H9 (cell line): Measurements from ENCODE around the gene LCNL1. TPM values are rescaled to one million over a fixed set of nuclear protein-coding genes. Genes with fewer than 3 reads are reported as not detected.

Experiments used
- DNase-seq: peaks from one replicate; pipeline ENCODE4 v3.0.0-alpha.2; 2017
- H2AFZ ChIP-seq: one replicate; pipeline ENCODE4 v1.6.1; 2013; ENCODE audit warnings: mild to moderate bottlenecking, low read length, control low read depth, moderate library complexity
- H2AK5ac ChIP-seq: 2 replicates; pipeline ENCODE4 v1.6.1; 2013; ENCODE audit warnings: low read length, control low read depth, mixed read lengths; ENCODE audit not compliant: insufficient read length
- H2BK120ac ChIP-seq: one replicate; pipeline ENCODE4 v1.6.1; 2013; ENCODE audit warnings: low read depth, mild to moderate bottlenecking, low read length, control low read depth, inconsistent platforms; ENCODE audit not compliant: poor library complexity, severe bottlenecking
- H2BK12ac ChIP-seq: 2 replicates; pipeline ENCODE4 v1.6.1; 2013; ENCODE audit warnings: low read length, control low read depth, mixed read lengths, low read depth; ENCODE audit not compliant: insufficient read length
- H2BK15ac ChIP-seq: 2 replicates; pipeline ENCODE4 v1.6.1; 2013; ENCODE audit warnings: low read depth, low read length, control low read depth
- H2BK20ac ChIP-seq: one replicate; pipeline ENCODE4 v1.6.1; 2013; ENCODE audit warnings: low read depth, mild to moderate bottlenecking, low read length, control low read depth, inconsistent platforms; ENCODE audit not compliant: poor library complexity, severe bottlenecking
- H2BK5ac ChIP-seq: 2 replicates; pipeline ENCODE4 v1.6.1; 2013; ENCODE audit warnings: low read length, control low read depth, mixed read lengths; ENCODE audit not compliant: insufficient read length
- H3K14ac ChIP-seq: 2 replicates; pipeline ENCODE4 v1.6.1; 2013; ENCODE audit warnings: low read length, control low read depth; ENCODE audit not compliant: insufficient read depth
- H3K18ac ChIP-seq: 2 replicates; pipeline ENCODE4 v1.6.1; 2013; ENCODE audit warnings: low read depth, mild to moderate bottlenecking, mixed read lengths, low read length, control low read depth; ENCODE audit not compliant: insufficient read length
- H3K23ac ChIP-seq: 2 replicates; pipeline ENCODE4 v1.6.1; 2013; ENCODE audit warnings: low read length, control low read depth, mixed read lengths, low read depth; ENCODE audit not compliant: insufficient read length
- H3K23me2 ChIP-seq: 2 replicates; pipeline ENCODE4 v1.6.1; 2013; ENCODE audit warnings: low read depth, mild to moderate bottlenecking, mixed read lengths, low read length, control low read depth; ENCODE audit not compliant: insufficient read length, poor library complexity, severe bottlenecking
- H3K27ac ChIP-seq: 2 replicates; pipeline ENCODE4 v1.5.1; 2013; ENCODE audit warnings: low read length, control low read depth, mixed read lengths, low read depth; ENCODE audit not compliant: insufficient read length
- H3K27me3 ChIP-seq: 2 replicates; pipeline ENCODE4 v1.6.1; 2013; ENCODE audit warnings: low read length, control low read depth, inconsistent platforms; ENCODE audit not compliant: insufficient read depth
- H3K4ac ChIP-seq: 2 replicates; pipeline ENCODE4 v1.6.1; 2013; ENCODE audit warnings: low read depth, mild to moderate bottlenecking, control low read depth, inconsistent platforms, low read length, moderate library complexity
- H3K4me1 ChIP-seq: 2 replicates; pipeline ENCODE4 v1.6.1; 2013; ENCODE audit warnings: low read length, control low read depth, inconsistent platforms; ENCODE audit not compliant: insufficient read depth
- H3K4me2 ChIP-seq: 2 replicates; pipeline ENCODE4 v1.6.1; 2013; ENCODE audit warnings: low read length, control low read depth, mixed read lengths; ENCODE audit not compliant: insufficient read length, insufficient read depth
- H3K56ac ChIP-seq: 2 replicates; pipeline ENCODE4 v1.6.1; 2013; ENCODE audit warnings: low read depth, mild to moderate bottlenecking, mixed read lengths, low read length, control low read depth; ENCODE audit not compliant: insufficient read length
- H3K79me1 ChIP-seq: 2 replicates; pipeline ENCODE4 v1.6.1; 2013; ENCODE audit warnings: low read depth, mild to moderate bottlenecking, moderate library complexity, low read length, control low read depth, inconsistent platforms; ENCODE audit not compliant: insufficient read depth, poor library complexity, severe bottlenecking
- H3K79me2 ChIP-seq: 2 replicates; pipeline ENCODE4 v1.6.1; 2013; ENCODE audit warnings: low read length, control low read depth, inconsistent platforms; ENCODE audit not compliant: insufficient read depth
- H3K9ac ChIP-seq: 2 replicates; pipeline ENCODE4 v1.6.1; 2013; ENCODE audit warnings: low read length, control low read depth, mixed read lengths; ENCODE audit not compliant: insufficient read length; ENCODE audit errors: extremely low read depth
- H3K9me3 ChIP-seq: one replicate; pipeline ENCODE4 v1.6.1; 2013; ENCODE audit warnings: low read depth, low read length, inconsistent platforms; ENCODE audit not compliant: control insufficient read depth
- H3T11ph ChIP-seq: one replicate; pipeline ENCODE4 v1.6.1; 2013; ENCODE audit warnings: mild to moderate bottlenecking, low read length, control low read depth, inconsistent platforms
- H4K20me1 ChIP-seq: one replicate; pipeline ENCODE4 v1.6.1; 2013; ENCODE audit not compliant: control insufficient read depth, insufficient read length, insufficient read depth
- H4K5ac ChIP-seq: 2 replicates; pipeline ENCODE4 v1.6.1; 2013; ENCODE audit warnings: low read depth, mild to moderate bottlenecking, mixed read lengths, low read length, control low read depth; ENCODE audit not compliant: insufficient read length
- H4K8ac ChIP-seq: replicated peaks from 2 replicates; pipeline ENCODE4 v1.6.1; 2013; ENCODE audit warnings: low read length, control low read depth, mixed read lengths, low read depth; ENCODE audit not compliant: insufficient read length
- H4K91ac ChIP-seq: 2 replicates; pipeline ENCODE4 v1.6.1; 2013; ENCODE audit warnings: low read depth, mild to moderate bottlenecking, moderate library complexity, mixed read lengths, low read length, control low read depth; ENCODE audit not compliant: insufficient read length
- H3K27ac Mint-ChIP-seq, 3 experiments: 2 replicates in 2 of 3; 3 replicates in 1 of 3; pipeline ENCODE4 v1.8.0; 2020 to 2021; ENCODE audit warnings: mixed read lengths in 3 of 3, mild to moderate bottlenecking in 1 of 3, moderate library complexity in 1 of 3
- H3K27me3 Mint-ChIP-seq: 2 replicates; pipeline ENCODE4 v1.8.0; 2021; ENCODE audit warnings: low read depth, mild to moderate bottlenecking, moderate library complexity, mixed read lengths
- H3K36me3 Mint-ChIP-seq, 3 experiments: 2 replicates in 2 of 3; 3 replicates in 1 of 3; pipeline ENCODE4 v1.8.0; 2020 to 2021; ENCODE audit warnings: low read depth in 3 of 3, mixed read lengths in 3 of 3; ENCODE audit not compliant: insufficient read depth in 1 of 3
- H3K4me1 Mint-ChIP-seq, 2 experiments: 2 replicates each; pipeline ENCODE4 v1.8.0; 2020; ENCODE audit warnings: mixed read lengths in 2 of 2
- H3K4me3 Mint-ChIP-seq, 2 experiments: 2 replicates in 1 of 2; 3 replicates in 1 of 2; pipeline ENCODE4 v1.8.0; 2020 to 2021; ENCODE audit warnings: mild to moderate bottlenecking in 2 of 2, mixed read lengths in 2 of 2, moderate library complexity in 1 of 2
- H3K9me3 Mint-ChIP-seq, 2 experiments: 2 replicates in 1 of 2; 3 replicates in 1 of 2; pipeline ENCODE4 v1.8.0; 2020; ENCODE audit warnings: mild to moderate bottlenecking in 2 of 2, mixed read lengths in 2 of 2, moderate library complexity in 1 of 2
- WGBS: extraction: QIAGEN DNeasy Blood & Tissue Kit; methylation state at CpG from one replicate; pipeline ENCODE4 v1.1.7; 2013; ENCODE audit warnings: missing lambda C conversion rate, low lambda C conversion rate, mixed read lengths; ENCODE audit not compliant: insufficient read length; ENCODE audit errors: extremely low coverage; 5-methylcytosine and 5-hydroxymethylcytosine counted together
- total RNA-seq: library from RNA; stranded (reverse); gene quantifications from 2 replicates; pipeline ENCODE4 v1.2.1, GENCODE V29; 2021
- TF ChIP-seq, protein P1 (sequence below): fragments of 200-600 bp; sonication (generic); conservative IDR thresholded peaks from 3 replicates; pipeline ENCODE4 v1.8.0; 2021; ENCODE audit warnings: antibody characterized with exemption, mild to moderate bottlenecking

LCNL1 gene
- total RNA-seq, 1 experiment from 2014 or later, result 0.20 TPM

- H3K9me3 Mint-ChIP-seq, result no peaks in the 10 kb centered on the region
- no peak for DNase-seq
- H2BK20ac ChIP-seq, result no peak overlapping the region
- peaks cover 6% of the 10 kb centered on the region for H3K23me2 ChIP-seq
- WGBS, result no CpG with 5 or more reads among the region's 23 CpGs
- H3K4me2 ChIP-seq, result no peak overlapping the region
- H4K5ac ChIP-seq, result no peak overlapping the region
- no peak overlapping the region for H3K14ac ChIP-seq
- peaks cover 11% of the 10 kb centered on the region for H3K27me3 Mint-ChIP-seq
- H3K4ac ChIP-seq, result no peak overlapping the region
- no peak overlapping the region for H4K8ac ChIP-seq
- H3K79me1 ChIP-seq, result no peaks in the 10 kb centered on the region
- TF ChIP-seq, protein P1, sequence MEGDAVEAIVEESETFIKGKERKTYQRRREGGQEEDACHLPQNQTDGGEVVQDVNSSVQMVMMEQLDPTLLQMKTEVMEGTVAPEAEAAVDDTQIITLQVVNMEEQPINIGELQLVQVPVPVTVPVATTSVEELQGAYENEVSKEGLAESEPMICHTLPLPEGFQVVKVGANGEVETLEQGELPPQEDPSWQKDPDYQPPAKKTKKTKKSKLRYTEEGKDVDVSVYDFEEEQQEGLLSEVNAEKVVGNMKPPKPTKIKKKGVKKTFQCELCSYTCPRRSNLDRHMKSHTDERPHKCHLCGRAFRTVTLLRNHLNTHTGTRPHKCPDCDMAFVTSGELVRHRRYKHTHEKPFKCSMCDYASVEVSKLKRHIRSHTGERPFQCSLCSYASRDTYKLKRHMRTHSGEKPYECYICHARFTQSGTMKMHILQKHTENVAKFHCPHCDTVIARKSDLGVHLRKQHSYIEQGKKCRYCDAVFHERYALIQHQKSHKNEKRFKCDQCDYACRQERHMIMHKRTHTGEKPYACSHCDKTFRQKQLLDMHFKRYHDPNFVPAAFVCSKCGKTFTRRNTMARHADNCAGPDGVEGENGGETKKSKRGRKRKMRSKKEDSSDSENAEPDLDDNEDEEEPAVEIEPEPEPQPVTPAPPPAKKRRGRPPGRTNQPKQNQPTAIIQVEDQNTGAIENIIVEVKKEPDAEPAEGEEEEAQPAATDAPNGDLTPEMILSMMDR, result no peak
- no peak overlapping the region for H3K18ac ChIP-seq
- no peak overlapping the region for H2BK12ac ChIP-seq
- H2BK15ac ChIP-seq, result no peak overlapping the region
- no peak overlapping the region for H2AK5ac ChIP-seq
- no peak overlapping the region for H3K56ac ChIP-seq
- H3K4me1 ChIP-seq, result no peaks in the 10 kb centered on the region
- H3K9ac ChIP-seq, result no peak overlapping the region
- peaks cover 0 to 2% (median 0%) of the 10 kb centered on the region in 3 experiments; a peak in 1 of 7 replicates for H3K36me3 Mint-ChIP-seq
- H3K27ac Mint-ChIP-seq, result no peak overlapping the region
- no peak overlapping the region for H2BK120ac ChIP-seq
- H3K4me1 Mint-ChIP-seq, result peaks cover 2 to 13% of the 10 kb centered on the region in 2 experiments; a peak in 3 of 4 replicates
- H2BK5ac ChIP-seq, result no peak overlapping the region
- no peak overlapping the region for H3T11ph ChIP-seq
- no peak overlapping the region for H2AFZ ChIP-seq
- H3K27ac ChIP-seq, result no peak overlapping the region
- no peak overlapping the region for H3K4me3 Mint-ChIP-seq
- no peaks in the 10 kb centered on the region for H3K79me2 ChIP-seq
- no peaks in the 10 kb centered on the region for H3K9me3 ChIP-seq
- H3K23ac ChIP-seq, result no peak overlapping the region
- H4K91ac ChIP-seq, result no peak overlapping the region
- no peaks in the 10 kb centered on the region for H3K27me3 ChIP-seq
- no peaks in the 10 kb centered on the region for H4K20me1 ChIP-seq
Measured at GRCh38 chr9:137022662-137023008, 39.8 kb downstream of the LCNL1 start.
